H1 (cell line): Measurements from ENCODE around the gene PITPNC1. TPM values are rescaled to one million over a fixed set of nuclear protein-coding genes. Genes with fewer than 3 reads are reported as not detected.

Experiments
- ASH2L ChIP-seq: fragments of 200-600, 300-600 bp; sonication (generic); IDR thresholded peaks from one replicate; pipeline ENCODE4 v1.7.1; 2017; ENCODE audit warnings: low read length
- CHD7 ChIP-seq: fragments of 300-600 bp; sonication (generic); IDR thresholded peaks from 2 replicates; pipeline ENCODE4 v1.7.1; 2012; ENCODE audit warnings: low read length, moderate library complexity, mild to moderate bottlenecking, inconsistent platforms; ENCODE audit not compliant: insufficient replicate concordance
- CREB1 ChIP-seq: IDR thresholded peaks from 2 replicates; pipeline ENCODE4 v1.6.1; 2012; ENCODE audit warnings: inconsistent platforms
- CTBP2 ChIP-seq: IDR thresholded peaks from 2 replicates; pipeline ENCODE4 v1.7.0; 2011; ENCODE audit warnings: borderline replicate concordance, mild to moderate bottlenecking, moderate library complexity, mixed read lengths, low read length; ENCODE audit not compliant: insufficient read depth, insufficient read length
- EZH2 ChIP-seq: fragments of 200-600 bp; sonication (generic); IDR thresholded peaks from 2 replicates; pipeline ENCODE4 v1.7.1; 2012; ENCODE audit warnings: low read depth, mild to moderate bottlenecking, moderate library complexity, low read length, inconsistent platforms; ENCODE audit not compliant: severe bottlenecking
- GTF2F1 ChIP-seq: IDR thresholded peaks from 2 replicates; pipeline ENCODE4 v1.6.1; 2012; ENCODE audit warnings: low read depth, low read length, improper control_type of control experiment, borderline replicate concordance
- KDM4A ChIP-seq: IDR thresholded peaks from one replicate; pipeline ENCODE4 v1.7.1; 2012; ENCODE audit warnings: low read depth, mild to moderate bottlenecking, moderate library complexity, low read length, inconsistent platforms; ENCODE audit not compliant: severe bottlenecking
- KDM5A ChIP-seq: fragments of 200-600 bp; IDR thresholded peaks from 2 replicates; pipeline ENCODE4 v1.7.1; 2012; ENCODE audit warnings: mild to moderate bottlenecking, low read length, inconsistent platforms, mixed read lengths
- MAX ChIP-seq: IDR thresholded peaks from 2 replicates; pipeline ENCODE4 v1.6.1; 2012; ENCODE audit warnings: inconsistent platforms
- NANOG ChIP-seq: IDR thresholded peaks from 2 replicates; pipeline ENCODE4 v1.6.1; 2011; ENCODE audit warnings: low read length, low read depth, mild to moderate bottlenecking, inconsistent platforms; ENCODE audit not compliant: insufficient read depth, poor library complexity, severe bottlenecking
- PHF8 ChIP-seq: fragments of 200-600 bp; sonication (generic); conservative IDR thresholded peaks from 2 replicates; pipeline ENCODE4 v1.7.1; 2012; ENCODE audit warnings: low read depth, mild to moderate bottlenecking, inconsistent platforms, low read length, moderate library complexity
- RXRA ChIP-seq: IDR thresholded peaks from 2 replicates; pipeline ENCODE4 v1.6.1; 2011; ENCODE audit warnings: low read depth, mild to moderate bottlenecking, low read length, moderate library complexity; ENCODE audit not compliant: insufficient read depth
- polyA plus RNA-seq, 7 experiments: library from polyadenylated mRNA; depleted of rRNA in 3 of 7; stranded (reverse) in 5 of 7; unstranded in 2 of 7; fragments of >200 nt in 5 of 7; fragments of 200-250 nt in 2 of 7; gene quantifications; 1 replicate in 5 of 7; 2 replicates in 1 of 7; 4 replicates in 1 of 7; pipeline versions ENCODE4 v1.2.1 to v1.2.3, GENCODE V29; 2011 to 2013; ENCODE audit warnings: missing spikeins in 2 of 7, mixed read lengths in 2 of 7
- total RNA-seq: library from RNA; stranded (reverse); fragmentation: NEBNext Ultra II Directional; extraction: Animal tissue kit (Norgen Biotek cat#: 25700); gene quantifications from 2 replicates; pipeline ENCODE4 v1.2.1, GENCODE V29; 2021

The PITPNC1 gene
- total and polyA plus RNA-seq, 2 of the 8 experiments (the other 6 are each of a cell fraction or from before 2014, with no cell fraction given): 17.6 to 54.7 TPM

GRCh38 chr17:67493812-67494211 lies 116.7 kb downstream of the PITPNC1 start (continued):
- TF ChIP-seq CHD7 (no peak), KDM4A (no peak), PHF8 (no peak), KDM5A (no peak), EZH2 (no peak), RXRA (no peak), ASH2L (no peak), GTF2F1 (no peak), CREB1 (no peak), MAX (no peak), CTBP2 (no peak), NANOG (no peak)
